Germinal center (tissue), 1 donor: ENCODE results near the gene FBXO21.
"Not testable (repeated sequence)": the region's sequence is repeated elsewhere in the genome, so short reads cannot be mapped to it uniquely, and the experiment has no call there.

Source experiments
- DNase-seq: peaks from one replicate; pipeline ENCODE4 v3.0.0; 2012; ENCODE audit warnings: mixed read lengths, low spot score

FBXO21 gene

GRCh38 chr12:117199956-117200744, 9.9 kb upstream of the FBXO21 start:
- DNase-seq = not testable (repeated sequence)

GRCh38 chr12:117196334-117196733, 6.1 kb upstream of the FBXO21 start:
- not testable (repeated sequence) for DNase-seq

DNA sequence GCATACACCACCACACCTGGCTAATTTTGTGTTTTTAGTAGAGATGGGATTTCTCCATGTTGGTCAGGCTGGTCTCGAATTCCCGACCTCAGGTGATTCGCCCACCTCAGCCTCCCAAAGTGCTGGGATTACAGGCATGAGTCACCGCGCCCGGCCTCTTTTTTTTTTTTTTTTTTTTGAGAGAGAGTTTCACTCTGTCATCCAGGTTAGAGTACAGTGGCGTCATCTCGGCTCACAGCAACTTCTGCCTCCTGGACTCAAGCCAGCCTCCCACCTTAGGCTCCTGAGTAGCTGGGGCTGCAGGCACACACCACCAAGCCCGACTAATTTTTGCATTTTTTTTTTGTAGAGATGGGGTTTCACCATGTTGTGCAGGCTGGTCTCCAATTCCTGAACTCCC, 4.8 kb upstream of the FBXO21 start:
- not testable (repeated sequence) for DNase-seq

GRCh38 chr12:117193903-117194302, 3.6 kb upstream of the FBXO21 start:
- DNase-seq = no peak

GRCh38 chr12:117192581-117192980, 2.3 kb upstream of the FBXO21 start:
- not testable (repeated sequence) for DNase-seq

- no peak for DNase-seq
Observed at GRCh38 chr12:117192057-117192456, 1.8 kb upstream of the FBXO21 start.

GRCh38 chr12:117189725-117190209, 503 bp downstream of the FBXO21 start:
- DNase-seq = peak; percentile 71

DNA sequence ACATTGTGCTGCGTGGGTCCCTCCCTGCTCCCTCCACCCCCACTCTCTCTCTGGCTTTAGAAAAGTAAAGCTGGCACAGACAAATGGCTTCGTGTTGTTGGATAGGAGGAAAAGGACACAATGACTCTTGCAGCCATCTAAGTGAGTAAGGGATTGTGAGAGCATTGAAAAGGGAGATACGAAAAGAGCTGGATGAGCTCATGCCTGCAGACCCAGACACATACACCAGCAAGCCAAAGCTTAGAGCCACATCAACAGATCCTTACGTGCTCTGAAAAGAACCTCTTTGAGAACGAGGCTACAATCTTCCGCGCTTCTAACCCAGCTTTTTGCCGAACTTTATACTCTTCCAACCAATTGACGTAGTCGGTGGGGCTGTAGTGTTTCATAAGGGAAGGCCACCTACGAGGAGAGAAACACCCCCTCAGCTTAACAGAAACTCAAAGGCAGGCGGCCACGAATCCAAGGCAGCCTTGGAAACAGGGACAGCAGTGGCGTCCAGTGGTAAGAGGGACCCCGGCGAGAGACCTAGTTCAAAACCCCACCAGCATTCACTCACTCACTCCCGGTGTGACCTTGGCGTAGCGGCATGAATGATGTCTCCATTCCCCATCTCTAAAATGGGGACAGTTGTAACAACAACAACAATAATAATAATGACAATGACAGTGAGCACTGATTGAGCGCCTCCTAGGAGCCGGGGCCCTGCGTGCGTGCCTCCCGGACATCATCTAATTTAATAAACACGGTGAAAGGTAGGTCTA, 1.1 kb downstream of the FBXO21 start:
- no peak for DNase-seq

- DNase-seq = no peak
Observed at GRCh38 chr12:117188121-117188665, 2.1 kb downstream of the FBXO21 start.

- no peak for DNase-seq
Observed at GRCh38 chr12:117187421-117187820, 2.8 kb downstream of the FBXO21 start.

DNA sequence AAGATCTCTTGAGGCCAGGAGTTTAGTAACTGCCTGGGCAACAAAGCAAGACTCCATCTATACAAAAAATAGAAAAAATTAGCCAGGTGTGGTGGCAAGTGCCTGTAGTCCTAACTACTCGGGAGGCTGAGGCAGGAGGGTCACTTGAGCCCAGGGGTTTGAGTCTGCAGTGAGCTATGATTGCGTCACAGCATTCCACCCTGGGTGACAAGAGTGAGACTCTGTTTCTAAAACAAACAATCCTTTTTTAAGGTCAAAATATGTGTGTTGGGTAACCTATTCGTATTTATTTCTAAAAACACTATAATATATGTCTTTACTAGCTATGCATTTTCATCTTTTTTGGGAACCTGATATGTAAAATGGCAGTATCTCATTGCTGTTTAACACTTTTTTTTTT, 7.4 kb downstream of the FBXO21 start:
- no peak for DNase-seq

DNA sequence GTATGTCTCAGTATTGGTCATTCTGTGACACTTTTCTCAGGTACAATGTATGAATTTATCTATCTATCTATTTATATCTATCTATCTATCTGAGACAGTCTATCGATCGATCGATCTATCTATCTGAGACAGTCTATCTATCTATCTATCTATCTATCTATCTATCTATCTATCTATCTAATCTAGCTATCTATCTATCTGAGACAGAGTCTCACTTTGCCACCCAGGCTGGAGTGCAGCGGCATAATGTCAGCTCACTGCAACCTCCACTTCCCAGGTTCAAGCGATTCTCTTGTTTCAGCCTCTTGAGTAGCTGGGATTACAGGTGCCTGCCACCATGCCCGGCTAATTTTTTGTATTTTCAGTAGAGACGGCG, 8.8 kb downstream of the FBXO21 start:
- DNase-seq = not testable (repeated sequence)

GRCh38 chr12:117180758-117181467, 9.4 kb downstream of the FBXO21 start:
- no peak for DNase-seq

- DNase-seq = no peak
Observed at GRCh38 chr12:117178745-117179144, 11.5 kb downstream of the FBXO21 start.

DNA sequence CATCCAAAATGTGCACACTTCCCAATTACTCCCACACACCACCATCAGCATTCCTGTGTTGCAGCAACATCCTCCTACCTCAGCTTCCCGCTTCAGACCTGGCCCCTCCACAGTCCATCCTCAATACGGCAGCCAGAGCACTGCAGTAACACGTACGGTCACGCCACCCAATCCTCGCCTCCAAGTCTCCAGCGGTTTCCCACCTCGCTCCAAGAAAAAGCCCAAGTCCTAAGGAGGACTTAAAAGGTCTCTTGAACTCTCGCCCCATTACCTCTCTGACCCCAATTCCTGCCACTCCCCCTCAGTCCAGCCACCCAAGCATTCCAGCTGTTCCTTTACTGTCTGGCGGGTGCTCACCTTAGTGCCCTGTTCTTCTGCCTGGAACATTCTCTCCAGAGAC, 12.0 kb downstream of the FBXO21 start:
- DNase-seq = no peak

DNA sequence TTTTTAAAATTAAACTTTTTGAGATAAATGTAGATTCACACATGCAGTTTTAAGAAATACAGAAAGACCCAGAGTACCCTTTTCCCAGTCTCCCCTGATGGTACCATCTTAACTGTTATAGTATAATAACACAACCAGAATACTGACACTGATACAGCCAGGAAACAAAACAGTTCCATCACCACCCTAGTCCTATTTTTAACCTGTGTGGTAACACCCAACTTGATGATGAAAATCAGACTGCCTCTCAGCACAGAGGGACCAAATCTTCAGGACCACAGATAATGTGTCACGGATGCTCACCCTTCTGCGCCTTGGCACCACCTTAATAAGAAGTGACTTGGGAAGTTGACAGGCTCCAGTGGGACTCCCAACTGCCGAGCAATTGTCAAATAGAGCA, 18.1 kb downstream of the FBXO21 start:
- DNase-seq = no peak

DNA sequence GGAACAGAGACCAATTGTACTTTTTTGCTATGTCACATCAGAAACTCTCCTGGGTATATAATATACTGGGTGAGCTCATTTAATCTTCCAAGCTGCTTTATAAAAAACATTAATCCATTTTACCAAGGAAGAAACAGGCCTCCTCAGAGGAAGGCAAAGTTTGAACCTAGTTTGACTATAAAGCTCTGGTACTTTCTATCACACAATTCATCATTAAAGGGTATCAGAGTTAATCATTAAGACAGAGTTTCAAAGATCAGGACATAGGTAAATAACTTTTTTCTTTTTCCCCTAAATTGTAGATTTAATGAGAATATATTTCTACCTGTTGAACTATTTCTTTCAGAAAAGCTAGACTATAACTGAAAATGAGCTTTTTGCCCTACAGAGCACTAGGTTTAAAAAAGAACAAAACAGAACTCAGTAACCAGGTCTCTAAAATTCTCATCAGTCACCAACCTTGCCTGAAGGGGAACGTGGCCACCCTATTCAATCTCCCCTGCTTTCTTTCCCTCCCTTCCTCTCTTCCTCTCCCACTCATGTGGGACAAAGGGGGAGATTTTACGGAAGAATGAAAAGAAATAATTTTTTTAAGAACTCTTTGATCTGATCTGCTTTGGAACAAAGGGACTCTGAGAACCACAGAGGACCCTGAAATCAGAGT, 18.6 kb downstream of the FBXO21 start:
- DNase-seq = no peak

DNA sequence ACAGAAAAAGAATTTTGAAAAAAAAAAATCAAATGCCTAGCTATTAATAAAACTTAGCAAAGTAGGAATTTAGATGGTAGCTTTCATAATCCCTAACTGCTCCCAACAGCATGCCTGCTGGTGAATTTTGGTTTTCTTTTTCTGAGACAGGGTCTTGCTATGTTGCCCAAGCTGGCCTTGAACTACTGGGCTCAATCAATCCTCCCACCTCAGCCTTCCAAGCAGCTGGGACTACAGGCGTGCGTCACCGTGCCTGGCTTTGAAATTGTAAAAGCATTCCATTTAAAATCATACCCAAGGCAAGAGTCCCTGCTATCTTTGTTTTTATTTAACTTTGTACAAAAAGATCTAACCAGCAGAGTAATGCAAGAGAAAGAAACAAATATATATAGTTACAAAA, 20.7 kb downstream of the FBXO21 start:
- DNase-seq = no peak

- DNase-seq = no peak
Observed at GRCh38 chr12:117168976-117169375, 21.3 kb downstream of the FBXO21 start.

- no peak for DNase-seq
Observed at GRCh38 chr12:117167769-117168168, 22.5 kb downstream of the FBXO21 start.

DNA sequence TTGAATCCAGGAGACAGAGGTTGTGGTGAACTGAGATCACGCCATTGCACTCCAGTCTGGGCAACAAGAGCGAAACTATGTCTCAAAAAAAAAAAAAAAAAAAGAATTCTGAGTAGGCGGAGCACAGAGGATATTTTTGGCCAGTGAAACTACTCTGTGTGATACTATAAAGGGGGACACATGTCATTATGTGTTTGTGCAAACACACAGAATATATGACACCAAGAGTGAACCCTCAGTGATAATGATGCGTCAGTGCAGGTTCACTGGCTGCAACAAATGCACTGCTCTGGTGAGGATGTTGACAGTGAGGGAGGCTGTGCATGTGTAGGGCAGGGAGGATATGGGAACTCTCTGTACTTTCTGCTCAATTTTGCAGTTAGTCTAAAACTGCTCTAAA, 24.2 kb downstream of the FBXO21 start:
- no peak for DNase-seq

- no peak for DNase-seq
Observed at GRCh38 chr12:117165342-117165741, 24.9 kb downstream of the FBXO21 start.
